HG03039 (cell line): Measurements from ENCODE around the gene TAF8.
"Not testable (repeated sequence)": the region's sequence is repeated elsewhere in the genome, so short reads cannot be mapped to it uniquely, and the experiment has no call there.

Experiments used
- ATAC-seq: cut with Tn5 transposase; IDR thresholded peaks from one replicate; pipeline ENCODE4 v1.9.1; 2021; ENCODE audit warnings: mild to moderate bottlenecking, moderate library complexity; ENCODE audit not compliant: unreplicated experiment

TAF8 gene, protein sequence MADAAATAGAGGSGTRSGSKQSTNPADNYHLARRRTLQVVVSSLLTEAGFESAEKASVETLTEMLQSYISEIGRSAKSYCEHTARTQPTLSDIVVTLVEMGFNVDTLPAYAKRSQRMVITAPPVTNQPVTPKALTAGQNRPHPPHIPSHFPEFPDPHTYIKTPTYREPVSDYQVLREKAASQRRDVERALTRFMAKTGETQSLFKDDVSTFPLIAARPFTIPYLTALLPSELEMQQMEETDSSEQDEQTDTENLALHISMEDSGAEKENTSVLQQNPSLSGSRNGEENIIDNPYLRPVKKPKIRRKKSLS

DNA sequence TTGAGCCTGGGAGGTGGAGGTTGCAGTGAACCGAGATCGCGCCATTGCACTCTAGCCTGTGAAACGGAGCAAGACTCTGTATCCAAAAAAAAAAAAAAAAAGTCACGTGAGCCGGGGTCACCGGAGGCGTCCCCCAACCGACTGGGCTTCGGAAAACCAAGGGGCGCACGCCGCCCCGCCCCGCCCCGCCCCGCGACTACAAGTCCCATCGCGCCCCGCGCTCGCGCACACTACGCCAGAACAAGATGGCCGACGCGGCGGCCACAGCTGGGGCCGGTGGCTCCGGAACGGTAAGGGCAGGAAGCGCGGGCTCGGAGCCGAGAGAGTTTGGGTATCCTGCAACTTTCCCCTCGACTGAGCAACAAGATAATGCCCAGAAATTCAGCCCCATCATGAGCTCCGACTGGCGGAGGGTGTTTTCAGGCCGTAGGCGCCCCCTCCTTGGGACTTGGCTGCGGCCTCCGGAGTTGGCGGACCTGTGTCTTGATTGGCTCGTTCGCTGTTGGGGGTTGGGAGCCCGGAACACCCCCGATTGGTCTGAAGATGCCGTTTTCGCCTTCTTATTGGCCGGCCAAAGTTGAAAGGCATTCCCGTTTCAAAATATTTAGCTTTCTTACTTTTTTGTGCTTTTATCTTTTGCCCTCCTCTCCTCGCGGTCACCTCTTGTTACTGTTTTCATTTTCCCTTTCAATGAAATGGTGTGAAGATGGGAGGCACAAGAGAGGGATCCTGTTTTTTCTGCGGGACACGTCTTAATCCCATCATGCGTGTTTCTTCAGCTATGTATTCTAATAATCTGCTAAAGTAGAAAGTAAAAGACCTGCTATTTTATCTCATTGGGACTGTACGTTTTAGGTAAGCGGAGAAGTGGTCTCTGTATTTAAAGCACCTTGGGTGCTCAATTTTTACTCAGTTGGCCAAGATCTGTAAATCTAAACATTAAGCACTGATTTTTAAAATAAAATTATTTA is at the start of gene TAF8:
TAF8 (plus strand) TSS at position 228 of the 971 bp plus-strand sequence; CDS start at position 246, 18 bp downstream.
- ATAC-seq = peak; percentile 67

DNA sequence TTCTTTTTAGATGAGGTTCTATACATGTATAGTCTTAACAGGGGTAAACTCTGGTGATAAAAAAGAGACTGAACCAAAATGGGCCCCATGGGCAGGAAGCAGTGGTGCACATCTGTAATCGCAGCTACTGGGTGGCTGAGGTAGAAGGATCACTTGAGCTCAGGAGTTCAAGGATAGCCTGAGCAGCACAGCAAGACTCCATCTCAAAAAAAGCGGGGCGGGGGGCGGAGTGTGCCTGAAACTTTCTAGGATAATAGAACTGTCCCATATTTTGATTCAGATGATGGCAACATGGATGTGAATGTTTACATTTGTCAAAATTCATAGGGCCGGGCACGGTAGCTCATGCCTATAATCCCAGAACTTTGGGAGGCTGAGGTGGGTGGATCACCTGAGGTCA is 48.8 kb upstream of the TAF8 start:
- ATAC-seq = no peak

DNA sequence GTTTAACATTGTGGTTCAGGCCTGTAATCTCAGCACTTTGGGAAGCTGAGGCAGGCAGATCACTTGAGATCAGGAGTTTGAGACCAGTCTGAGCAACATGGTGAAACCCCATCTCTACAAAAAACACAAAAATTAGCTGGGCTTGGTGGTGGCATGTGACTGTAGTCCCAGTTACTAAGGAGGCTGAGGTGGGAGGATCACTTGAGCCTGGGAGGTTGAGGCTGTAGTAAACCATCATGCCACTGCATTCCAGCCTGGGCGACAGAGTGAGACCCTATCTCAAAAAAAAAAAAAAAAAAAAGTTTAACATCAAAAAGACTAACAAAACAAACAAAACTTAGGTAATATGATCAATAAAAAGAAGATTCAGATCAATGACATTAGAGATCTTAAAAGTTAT is 46.7 kb upstream of the TAF8 start:
- ATAC-seq = not testable (repeated sequence)

DNA sequence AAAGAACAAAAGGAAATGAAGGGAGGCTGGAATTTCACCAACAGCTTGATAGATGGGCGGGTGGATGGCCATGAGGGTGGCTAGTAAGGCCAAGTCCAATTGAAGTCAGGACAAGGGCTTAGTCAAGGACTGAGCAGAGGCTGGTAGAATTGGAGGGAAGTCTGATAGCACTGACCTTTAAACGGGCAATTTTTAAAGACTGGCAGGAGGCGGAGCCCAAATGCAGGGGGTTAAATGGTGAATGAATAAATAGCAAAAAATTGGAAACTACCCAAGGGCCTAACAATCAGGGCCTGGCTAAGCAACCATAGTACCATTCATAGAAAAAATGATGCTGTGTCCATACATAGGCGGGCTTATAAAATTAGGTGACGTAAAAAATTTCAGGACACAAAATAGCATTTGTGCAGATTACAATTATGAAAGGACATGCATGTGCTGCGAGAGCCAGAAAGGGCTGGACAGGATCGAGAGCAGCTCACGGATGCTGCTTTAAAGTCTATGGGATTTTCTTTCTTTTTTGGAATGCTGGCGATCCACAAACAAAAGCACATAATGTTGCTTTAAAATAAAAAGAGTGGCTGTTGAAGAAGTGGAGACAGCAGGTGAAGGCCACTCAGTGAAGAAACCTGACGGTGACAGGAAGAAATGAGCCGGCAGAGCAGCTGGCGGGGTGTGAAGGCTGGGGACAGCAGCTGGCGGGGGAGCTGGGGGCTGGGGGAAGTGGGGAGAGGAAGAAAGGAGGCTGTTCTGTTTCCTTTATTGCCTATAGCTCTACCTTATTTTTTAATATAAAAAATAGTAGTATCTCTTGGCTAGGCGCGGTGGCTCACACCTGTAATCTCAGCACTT is 42.8 kb upstream of the TAF8 start:
- ATAC-seq = no peak

DNA sequence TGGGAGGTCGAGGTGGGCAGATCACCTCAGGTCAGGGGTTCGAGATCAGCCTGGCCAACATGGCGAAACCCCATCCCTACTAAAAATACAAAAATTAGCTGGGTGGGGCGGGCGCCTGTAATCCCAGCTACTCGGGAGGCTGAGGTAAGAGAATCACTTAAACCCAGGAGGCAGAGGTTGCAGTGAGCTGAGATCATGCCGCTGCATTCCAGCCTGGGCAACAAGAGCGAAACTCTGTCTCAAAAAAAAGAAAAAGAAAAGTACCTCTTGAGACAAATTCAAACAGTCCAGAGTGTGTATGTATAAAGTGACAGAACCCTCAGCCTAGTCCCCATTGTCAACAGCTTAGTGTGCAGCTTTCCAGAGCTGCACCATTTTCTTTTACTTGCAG is 42.2 kb upstream of the TAF8 start:
- not testable (repeated sequence) for ATAC-seq

DNA sequence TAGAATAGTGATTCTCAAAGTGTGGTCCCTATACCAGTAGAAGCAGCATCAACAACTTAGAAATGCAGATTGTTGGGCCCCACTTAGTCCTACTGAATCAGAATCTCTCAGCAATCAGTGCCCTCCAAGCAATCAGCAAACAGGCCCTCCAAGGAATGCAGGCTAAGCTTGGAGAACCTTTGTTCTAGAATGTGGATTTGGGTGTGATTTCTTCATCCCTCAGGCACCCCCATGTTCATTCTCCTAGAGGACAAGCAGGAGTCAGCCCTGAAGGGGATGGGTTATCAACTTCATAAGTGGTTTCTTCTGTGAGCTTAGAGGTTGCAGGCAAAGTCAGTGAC is 40.5 kb upstream of the TAF8 start:
- ATAC-seq = no peak

DNA sequence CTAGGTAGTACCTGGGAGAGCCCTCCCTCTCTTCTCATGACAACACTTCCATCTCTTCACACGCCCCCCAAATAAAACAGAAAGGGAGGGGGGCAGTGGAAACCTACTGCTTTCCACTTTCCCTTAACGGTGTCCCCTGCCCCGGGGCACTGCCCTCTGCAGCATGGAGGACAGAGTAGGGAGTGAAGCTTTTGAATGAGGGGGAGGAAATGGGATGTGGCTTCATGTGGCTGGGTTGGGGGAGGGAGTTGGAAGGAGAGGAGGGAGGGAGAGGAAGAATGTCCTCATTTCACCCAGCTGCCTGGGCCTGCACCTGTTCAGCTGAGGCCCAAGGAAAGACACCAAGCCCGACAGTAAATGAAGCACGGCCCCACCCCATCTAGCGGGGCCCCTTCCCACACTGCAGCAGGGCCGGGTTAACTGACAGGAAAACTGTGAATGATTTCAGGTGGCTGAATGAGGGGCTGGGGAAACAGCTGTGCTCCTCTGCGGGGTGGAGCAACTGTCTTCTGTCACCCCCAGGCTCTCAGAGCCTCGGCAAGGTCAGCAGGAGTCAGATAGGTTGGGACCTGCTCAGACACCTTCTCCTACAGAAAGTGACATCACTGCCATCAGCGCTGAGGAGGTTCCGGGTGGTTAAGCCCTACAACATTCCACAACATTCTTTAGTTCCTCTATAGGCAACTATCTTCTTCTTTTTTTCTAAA is 40.0 kb upstream of the TAF8 start:
- no peak for ATAC-seq

DNA sequence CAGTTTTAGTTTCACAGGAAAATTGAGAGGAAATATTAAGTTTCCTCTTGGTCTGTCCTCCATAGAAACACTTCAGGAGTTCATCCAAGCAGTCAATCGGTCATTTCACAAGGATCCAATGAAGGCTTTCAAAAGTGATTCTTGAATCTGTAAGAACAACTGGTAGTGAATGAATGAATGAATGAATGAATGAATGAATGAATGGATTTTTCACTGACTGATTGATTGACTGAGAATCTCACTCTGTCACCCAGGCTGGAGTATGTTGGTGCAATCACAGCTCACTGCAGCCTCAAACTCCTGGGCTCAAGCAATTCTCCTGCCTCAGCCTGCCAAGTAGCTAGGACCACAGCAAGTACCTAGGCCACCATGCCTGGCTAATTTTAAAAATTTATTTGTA is 39.4 kb upstream of the TAF8 start:
- no peak for ATAC-seq

DNA sequence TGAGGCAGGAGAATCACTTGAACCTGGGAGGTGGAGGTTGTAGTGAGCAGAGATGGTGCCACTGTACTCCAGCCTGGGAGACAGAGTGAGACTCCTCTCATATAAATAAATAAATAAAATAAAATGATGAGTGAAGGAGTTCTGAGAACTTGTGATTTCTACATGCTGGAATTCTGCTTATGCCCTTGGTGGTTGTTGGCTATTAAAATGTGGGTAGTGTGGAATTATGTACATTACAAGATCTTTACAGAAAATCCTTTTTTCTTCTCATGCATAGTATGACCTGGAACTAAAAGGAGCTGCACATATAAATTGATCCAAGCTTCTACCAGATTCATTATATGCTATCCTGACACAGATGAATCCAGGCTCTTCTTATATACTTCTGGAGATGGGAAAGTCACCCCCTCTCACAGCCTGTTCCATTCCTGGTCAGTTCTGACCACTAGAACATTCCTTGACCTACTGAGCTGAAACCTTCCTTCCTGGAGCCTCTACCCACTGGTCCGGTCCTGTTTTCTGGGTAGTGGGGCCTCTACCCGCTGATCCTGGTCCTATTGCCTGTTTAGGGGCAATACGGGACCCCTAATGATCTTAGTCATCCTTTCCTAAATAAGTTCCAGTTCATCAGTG is 37.7 kb upstream of the TAF8 start:
- no peak for ATAC-seq

DNA sequence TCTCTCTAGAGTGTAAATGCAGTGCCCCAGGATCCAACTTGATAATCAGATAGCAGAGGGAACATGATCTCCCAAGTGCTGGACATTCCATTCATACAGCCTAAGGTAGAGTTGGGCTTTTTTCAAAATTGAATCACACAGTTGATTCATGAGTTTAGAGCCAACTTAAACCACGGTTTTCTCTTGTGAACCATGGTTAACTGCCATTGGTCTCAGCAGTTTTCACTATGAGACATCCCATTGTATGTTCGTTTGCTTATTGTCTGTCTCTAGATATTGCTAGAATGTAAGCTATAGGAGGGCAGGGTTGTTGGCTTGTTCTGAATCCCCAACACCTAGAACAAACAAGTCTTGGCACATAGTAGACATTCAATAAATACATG is 37.2 kb upstream of the TAF8 start:
- no peak for ATAC-seq

DNA sequence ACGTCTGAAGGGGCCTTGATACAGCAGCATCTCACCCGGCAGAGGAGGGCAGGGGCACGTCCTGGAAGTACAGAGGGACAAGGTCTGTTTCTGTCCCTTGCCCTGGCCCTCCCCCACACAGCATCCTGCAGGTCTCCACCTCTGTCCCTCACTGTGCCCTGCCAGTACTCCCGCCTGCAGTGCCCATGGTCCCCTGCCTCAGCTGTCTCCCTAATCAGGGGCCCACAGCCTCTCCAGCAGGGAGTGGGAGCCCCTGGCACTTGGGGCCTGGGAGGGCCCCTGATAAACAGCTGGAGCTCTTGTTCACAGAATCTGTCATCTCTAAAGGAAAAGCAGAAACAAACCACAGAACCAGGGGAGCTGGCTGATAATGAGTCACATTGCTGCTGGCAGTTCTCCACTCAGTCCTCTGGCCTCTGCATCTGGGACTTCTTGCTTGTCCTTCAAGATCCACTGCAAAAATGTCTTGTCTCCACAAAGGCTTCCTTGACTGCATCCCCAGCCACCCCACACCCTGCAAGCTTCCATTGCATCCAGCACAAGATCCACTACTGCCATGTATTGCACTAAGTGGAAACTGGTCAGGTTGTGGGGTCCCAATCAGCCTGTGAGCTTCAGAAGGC is 33.2 kb upstream of the TAF8 start:
- ATAC-seq = no peak

DNA sequence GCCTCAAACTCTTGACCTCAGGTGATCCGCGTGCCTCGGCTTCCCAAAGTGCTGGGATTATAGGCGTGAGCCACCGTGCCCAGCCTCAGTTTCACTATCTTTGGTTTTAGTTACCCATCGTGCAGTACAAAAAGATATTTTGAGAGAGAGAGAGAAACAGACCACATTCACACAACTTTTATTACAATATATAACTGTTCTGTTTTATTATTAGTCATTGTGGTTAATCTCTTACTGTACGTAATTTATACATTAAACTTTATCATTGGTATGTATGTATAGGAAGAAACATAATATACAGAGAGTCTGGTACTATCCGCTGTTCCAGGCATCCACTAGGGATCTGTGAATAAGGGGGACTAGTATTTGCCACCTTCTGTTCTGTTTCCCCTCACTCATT is 29.4 kb upstream of the TAF8 start:
- no peak for ATAC-seq

DNA sequence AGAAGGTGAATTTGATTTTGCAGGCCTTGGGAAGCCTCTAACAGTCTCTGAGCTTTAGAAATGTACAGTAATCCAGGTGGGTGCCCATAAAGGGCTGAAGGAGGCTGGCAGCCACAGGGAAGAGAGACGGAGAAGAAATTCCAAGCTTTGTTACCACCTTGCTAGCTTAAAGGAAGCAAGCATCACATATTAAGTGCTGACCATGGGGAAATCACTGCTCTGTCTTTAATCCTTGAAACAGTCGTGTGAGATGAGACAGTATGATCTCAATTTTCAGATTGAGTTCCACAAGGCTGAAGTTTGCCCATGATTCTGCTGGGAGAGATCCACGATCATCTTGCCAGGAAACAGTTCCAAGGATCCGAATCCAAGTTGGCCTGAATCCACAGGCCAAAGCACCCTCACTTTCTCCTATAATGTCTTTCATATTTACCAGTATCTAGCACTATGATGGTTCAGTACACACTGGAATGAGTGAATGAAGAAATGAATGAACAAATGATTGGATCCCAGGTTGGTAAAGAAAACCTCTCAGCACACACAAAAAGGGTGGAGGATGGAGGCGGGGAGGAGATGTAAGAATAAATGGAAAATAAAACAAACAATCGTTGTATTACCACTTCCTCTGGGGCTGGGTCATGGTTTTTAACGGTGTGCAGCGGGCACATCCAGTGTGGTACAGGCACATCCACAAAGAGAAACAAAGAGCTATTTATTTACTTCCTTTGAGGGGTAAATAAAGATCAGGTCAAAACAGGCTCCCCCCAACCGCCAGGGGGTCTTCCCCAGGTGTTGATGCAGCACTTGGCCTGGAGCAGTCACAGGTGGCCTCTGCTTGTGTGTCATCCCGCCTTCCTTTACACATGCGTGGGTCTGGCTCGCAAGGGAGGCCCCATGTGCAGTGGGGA is 28.2 kb upstream of the TAF8 start:
- ATAC-seq = no peak

DNA sequence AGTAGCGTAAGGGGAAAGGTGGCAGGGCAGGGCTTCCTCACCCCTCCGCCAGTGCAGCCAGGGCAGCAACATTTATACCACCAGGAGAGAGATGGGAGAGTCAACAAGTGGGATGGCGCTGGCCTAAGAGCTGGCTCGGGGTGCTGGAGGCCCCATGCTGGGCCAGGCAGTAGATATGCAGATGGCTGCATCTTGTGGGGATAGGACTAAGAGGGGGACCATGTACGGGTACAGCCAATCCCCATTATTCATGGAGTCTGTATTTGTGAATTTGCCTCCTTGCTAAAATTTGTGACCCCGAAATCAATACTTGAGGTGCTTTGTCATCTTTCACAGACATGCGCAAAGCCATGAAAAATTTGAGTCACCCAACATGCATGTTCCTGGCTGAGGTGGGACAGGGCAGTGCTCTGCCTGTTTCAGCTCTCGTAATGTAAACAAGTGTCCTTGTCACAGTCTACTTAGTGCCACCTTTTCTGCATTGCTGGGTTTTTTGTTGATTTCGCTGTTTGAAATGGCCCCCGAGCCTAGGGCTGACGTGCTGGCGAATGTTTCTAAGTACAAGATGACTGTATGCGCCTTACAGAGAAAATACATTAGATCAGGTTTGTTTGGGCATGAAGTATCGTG is 27.5 kb upstream of the TAF8 start:
- ATAC-seq = no peak

DNA sequence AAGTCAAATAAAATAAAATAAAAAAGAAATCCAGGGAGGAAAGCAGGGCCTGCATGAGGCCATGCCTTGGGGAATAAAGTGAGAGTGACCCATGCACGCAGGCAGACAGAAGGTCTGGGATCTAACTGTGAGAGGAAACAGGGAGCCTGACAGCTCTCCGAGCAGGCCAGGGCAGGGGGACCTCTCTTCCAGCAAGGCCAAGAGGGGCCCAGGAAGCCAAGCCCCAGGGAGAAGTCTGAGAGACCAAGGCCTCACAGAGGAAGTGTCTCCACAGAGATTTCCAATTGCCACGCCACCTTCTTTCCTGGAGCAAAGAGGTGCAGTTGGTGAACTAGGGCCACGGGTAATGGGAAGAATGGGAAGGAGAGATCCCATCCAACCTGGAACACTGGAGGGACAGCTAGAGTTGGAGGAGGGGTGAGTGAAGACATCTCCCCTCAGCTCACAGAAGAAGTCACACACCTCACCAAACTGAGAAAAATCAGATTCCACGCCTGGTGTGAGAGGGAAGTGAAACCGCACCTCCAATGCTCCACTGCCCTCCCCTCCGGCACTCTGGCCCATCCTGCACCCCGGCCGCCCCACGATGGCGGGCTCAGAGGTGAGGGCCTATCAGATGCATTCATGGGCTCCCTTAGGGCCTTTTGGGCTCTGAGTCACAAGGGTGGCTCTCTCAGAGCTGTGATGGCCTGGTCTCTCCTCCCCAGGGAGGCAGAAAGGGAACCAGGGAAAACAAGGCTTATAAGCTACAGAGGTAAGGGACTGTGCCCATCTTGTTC is 25.1 kb upstream of the TAF8 start:
- ATAC-seq = peak; percentile 35

DNA sequence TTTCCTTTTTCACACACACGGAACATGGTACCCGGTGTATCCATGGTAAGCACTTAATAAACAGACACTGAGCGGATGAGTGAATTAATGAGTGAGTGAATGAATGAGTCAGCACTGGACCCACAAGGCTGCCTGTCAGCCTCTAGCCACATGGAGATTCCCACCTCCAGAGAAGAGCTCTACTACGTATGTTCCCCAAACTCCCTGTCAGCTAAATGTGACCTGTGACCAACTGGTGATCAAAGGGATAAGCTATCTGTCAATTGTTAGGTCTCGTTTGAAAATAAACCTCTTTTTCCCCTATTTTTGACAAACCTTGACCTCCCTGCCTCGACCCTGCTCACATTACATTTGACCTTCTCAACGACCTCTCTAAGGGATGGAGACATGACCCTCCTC is 24.5 kb upstream of the TAF8 start:
- ATAC-seq = peak; percentile 13

DNA sequence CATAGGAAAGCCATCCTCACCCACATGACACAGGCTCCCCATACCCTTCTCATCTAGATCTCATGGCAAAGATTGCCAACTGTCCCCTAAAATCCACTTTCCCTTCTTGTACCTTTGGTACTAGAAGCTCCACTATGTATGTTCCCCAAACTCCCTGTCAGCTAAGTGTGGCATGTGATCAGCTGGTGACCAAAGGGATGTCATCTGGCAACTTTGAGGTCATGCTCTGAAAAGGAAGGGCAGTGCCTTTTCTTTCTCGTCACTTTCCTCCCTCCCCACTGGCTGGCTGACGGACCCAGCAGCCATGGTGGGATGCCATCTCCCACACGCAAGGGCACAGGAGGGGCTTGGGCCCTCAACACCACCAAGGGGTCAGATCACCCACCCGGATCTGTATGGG is 23.8 kb upstream of the TAF8 start:
- ATAC-seq = no peak
